Left ventricle myocardium inferior (tissue), 1 donor: ENCODE results near the gene ULBP3. TPM values are rescaled to one million over a fixed set of nuclear protein-coding genes. Genes with fewer than 3 reads are reported as not detected.

ENCODE experiments used
- DNase-seq: peaks from one replicate; pipeline ENCODE4 v3.0.0-alpha.2; 2020
- H3K27ac ChIP-seq: fragments of 200-600 bp; replicated peaks from 2 replicates; pipeline ENCODE4 v1.8.0; 2021
- H3K27me3 ChIP-seq: fragments of 200-600 bp; 2 replicates; pipeline ENCODE4 v1.8.0; 2021; ENCODE audit warnings: low read depth
- H3K36me3 ChIP-seq: fragments of 200-600 bp; 2 replicates; pipeline ENCODE4 v1.8.0; 2021
- H3K4me1 ChIP-seq: fragments of 200-600 bp; 2 replicates; pipeline ENCODE4 v1.8.0; 2021
- H3K4me3 ChIP-seq: fragments of 200-600 bp; 2 replicates; pipeline ENCODE4 v1.8.0; 2021; ENCODE audit warnings: mild to moderate bottlenecking, moderate library complexity
- H3K9me3 ChIP-seq: fragments of 200-600 bp; replicated peaks from 2 replicates; pipeline ENCODE4 v1.8.0; 2021
- intact Hi-C: fragments of 100-400 bp; cut with micrococcal nuclease; formaldehyde crosslinking; loops from one replicate; pipeline ENCODE4 v1.11.0; 2022
- total RNA-seq: library from RNA; stranded (reverse); fragmentation: NEBNext Ultra II Directional; extraction: Animal tissue kit (Norgen Biotek cat#: 25700); gene quantifications from one replicate; pipeline ENCODE4 v1.2.1, GENCODE V29; 2021
- TF ChIP-seq, protein P1 (sequence below): fragments of 200-600 bp; IDR thresholded peaks from 2 replicates; pipeline ENCODE4 v1.8.0; 2021; ENCODE audit warnings: antibody characterized with exemption, mild to moderate bottlenecking, borderline replicate concordance
- donor health status: DM: no; HTN: yes; CAD: no; lungs with severe emphysema.

The ULBP3 gene
- total RNA-seq, 1 donor from 2014 or later = 0.99 TPM

DNA sequence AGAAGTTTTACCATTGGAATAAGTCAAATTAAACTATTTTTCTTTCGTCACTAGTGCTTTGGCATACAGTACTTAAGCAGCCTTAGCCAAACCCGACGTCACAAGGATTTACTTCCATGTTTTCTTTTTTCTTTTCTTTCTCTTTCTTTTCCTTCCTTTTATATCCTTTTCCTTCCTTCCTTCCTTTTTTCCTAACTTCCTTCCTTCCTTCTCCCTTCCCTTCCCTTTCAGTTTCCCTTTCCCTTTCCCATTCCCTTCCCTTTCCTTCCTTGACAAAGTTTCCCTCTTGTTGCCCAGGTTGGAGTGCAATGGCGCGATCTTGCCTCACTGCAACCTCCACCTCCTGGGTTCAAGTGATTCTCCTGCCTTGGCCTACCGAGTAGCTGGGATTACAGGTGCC lies 9.9 kb downstream of the ULBP3 start:
- intact Hi-C loops = no loop called here
- TF ChIP-seq, protein P1, sequence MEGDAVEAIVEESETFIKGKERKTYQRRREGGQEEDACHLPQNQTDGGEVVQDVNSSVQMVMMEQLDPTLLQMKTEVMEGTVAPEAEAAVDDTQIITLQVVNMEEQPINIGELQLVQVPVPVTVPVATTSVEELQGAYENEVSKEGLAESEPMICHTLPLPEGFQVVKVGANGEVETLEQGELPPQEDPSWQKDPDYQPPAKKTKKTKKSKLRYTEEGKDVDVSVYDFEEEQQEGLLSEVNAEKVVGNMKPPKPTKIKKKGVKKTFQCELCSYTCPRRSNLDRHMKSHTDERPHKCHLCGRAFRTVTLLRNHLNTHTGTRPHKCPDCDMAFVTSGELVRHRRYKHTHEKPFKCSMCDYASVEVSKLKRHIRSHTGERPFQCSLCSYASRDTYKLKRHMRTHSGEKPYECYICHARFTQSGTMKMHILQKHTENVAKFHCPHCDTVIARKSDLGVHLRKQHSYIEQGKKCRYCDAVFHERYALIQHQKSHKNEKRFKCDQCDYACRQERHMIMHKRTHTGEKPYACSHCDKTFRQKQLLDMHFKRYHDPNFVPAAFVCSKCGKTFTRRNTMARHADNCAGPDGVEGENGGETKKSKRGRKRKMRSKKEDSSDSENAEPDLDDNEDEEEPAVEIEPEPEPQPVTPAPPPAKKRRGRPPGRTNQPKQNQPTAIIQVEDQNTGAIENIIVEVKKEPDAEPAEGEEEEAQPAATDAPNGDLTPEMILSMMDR = no peak
- Histone ChIP-seq H3K27ac (no peak overlapping the region), H3K36me3 (no peaks in the 10 kb centered on the region), H3K27me3 (peaks cover 39% of the 10 kb centered on the region), H3K9me3 (no peaks in the 10 kb centered on the region), H3K4me1 (no peaks in the 10 kb centered on the region), H3K4me3 (no peak overlapping the region)
- DNase-seq = no peak

GRCh38 chr6:150058231-150058792 lies 10.6 kb downstream of the ULBP3 start:
- Histone ChIP-seq H3K27me3 (peaks cover 46% of the 10 kb centered on the region), H3K4me1 (no peaks in the 10 kb centered on the region), H3K9me3 (no peaks in the 10 kb centered on the region), H3K4me3 (no peak overlapping the region), H3K27ac (no peak overlapping the region), H3K36me3 (no peaks in the 10 kb centered on the region)
- intact Hi-C loops = no loop called here
- TF ChIP-seq, protein P1 = no peak
- no peak for DNase-seq

GRCh38 chr6:150057501-150057951 lies 11.4 kb downstream of the ULBP3 start:
- TF ChIP-seq, protein P1 = no peak
- Histone ChIP-seq H3K27ac (no peak overlapping the region), H3K4me1 (no peaks in the 10 kb centered on the region), H3K27me3 (peaks cover 54% of the 10 kb centered on the region), H3K9me3 (no peaks in the 10 kb centered on the region), H3K36me3 (no peaks in the 10 kb centered on the region), H3K4me3 (no peak overlapping the region)
- intact Hi-C loops = no loop called here
- no peak for DNase-seq

- Histone ChIP-seq H3K4me1 (no peaks in the 10 kb centered on the region), H3K27me3 (peaks cover 60% of the 10 kb centered on the region), H3K27ac (no peak overlapping the region), H3K9me3 (no peaks in the 10 kb centered on the region), H3K4me3 (no peak overlapping the region), H3K36me3 (no peaks in the 10 kb centered on the region)
- intact Hi-C loops = no loop called here
- TF ChIP-seq, protein P1 = no peak
- no peak for DNase-seq
Observed at GRCh38 chr6:150056916-150057315, 12.0 kb downstream of the ULBP3 start.

DNA sequence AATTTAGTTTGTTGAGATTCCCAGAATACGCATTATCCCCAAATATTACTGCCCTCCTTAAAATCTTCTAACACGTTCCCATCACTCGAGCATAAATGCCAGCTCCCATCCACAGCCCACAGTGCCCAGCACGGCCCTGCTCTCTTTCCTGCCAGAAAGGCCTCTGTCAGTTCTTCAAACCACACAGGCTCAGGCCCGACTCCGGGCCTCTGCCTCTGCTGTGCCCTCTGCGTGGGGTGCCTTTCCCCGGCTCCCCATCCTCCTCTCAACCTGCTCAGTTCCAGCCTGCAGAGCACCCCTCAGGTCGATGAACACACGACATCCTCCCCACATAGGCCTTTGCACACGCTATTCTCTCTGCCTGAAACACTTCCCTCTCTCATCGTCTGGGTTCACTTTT lies 12.8 kb downstream of the ULBP3 start:
- H3K27me3 ChIP-seq = peaks cover 66% of the 10 kb centered on the region
- H3K36me3 ChIP-seq = no peaks in the 10 kb centered on the region

More for the DNA sequence above, 12.8 kb downstream of the ULBP3 start:
- no peaks in the 10 kb centered on the region for H3K9me3 ChIP-seq
- no peaks in the 10 kb centered on the region for H3K4me1 ChIP-seq
- H3K27ac ChIP-seq = no peak overlapping the region
- H3K4me3 ChIP-seq = no peak overlapping the region
- TF ChIP-seq, protein P1 = no peak
- DNase-seq = no peak
- intact Hi-C loops = no loop called here
